Keratinocyte (primary cell): ENCODE data around the gene TP73.

Experiments used
- CTCF ChIP-seq, 3 experiments: IDR thresholded peaks in 1 of 3; conservative IDR thresholded peaks in 1 of 3; optimal IDR thresholded peaks in 1 of 3; 2 replicates in 2 of 3; 3 replicates in 1 of 3; pipeline versions ENCODE3 to v1.5.1; 2011; ENCODE audit warnings: low read length in 3 of 3, mild to moderate bottlenecking in 3 of 3, moderate library complexity in 2 of 3, control low read depth in 1 of 3, inconsistent platforms in 1 of 3; ENCODE audit not compliant: insufficient read depth in 2 of 3; ENCODE audit errors: extremely low read depth in 1 of 3
- EZH2 ChIP-seq: IDR thresholded peaks from one replicate; pipeline ENCODE4 v1.6.1; 2012; ENCODE audit warnings: inconsistent platforms, mild to moderate bottlenecking, low read length, moderate library complexity

DNA sequence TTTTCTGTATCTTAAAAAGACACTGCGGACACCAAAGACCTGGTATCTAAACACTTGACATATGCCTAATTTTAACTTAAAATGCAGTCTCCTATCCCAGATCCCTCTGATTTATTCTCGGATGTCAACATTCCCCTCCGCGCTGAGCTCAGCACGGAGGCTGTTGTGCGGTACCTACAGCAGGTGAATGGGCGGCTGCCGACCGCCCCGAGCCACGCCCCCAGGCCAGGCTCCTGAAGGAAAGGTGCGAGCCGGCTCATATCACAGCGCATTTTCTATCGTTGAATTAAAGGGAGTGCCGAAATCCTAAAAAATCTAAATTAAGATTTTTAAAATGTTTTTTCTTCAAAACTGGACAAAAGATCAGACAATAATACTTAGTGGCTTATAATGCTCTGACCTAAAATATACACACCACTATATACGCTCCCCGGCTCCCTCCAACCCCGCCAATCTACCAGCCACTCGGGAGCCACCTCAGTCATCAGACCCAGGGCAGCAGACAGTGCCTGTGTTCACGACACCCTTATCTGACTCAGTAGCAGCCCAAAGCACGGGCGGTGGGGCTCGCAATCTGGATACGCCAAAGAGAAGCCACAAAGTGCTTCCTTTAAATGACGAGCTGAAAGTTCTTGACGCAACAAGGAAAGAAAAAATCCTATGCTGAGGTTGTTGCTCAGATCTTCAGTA, 6.5 kb upstream of the TP73 start:
- TF ChIP-seq CTCF (optimal IDR thresholded peaks at IDR 0.05 in 1 of 3, IDR thresholded peaks at IDR 0.05 in 1 of 3, conservative IDR thresholded peaks at IDR 0.05 in 1 of 3; ENCODE audit: extremely low read depth in 1 of 3, insufficient read depth in 2 of 3, low read length in 3 of 3): no peak
- no peak for TF ChIP-seq EZH2
